ENCODE data around the gene HINFP.
"Not testable (repeated sequence)": the region's sequence is repeated elsewhere in the genome, so short reads cannot be mapped to it uniquely, and the experiment has no call there.

Gene HINFP

GRCh38 chr11:119153049-119153818 is 31.9 kb downstream of the HINFP start:
- no peak for DNase-seq (ENCODE audit: insufficient read length, low spot score)
- no peak for FAIRE-seq

GRCh38 chr11:119154178-119154577 is 32.8 kb downstream of the HINFP start:
- FAIRE-seq = no peak

GRCh38 chr11:119155733-119156492 is 34.5 kb downstream of the HINFP start:
- FAIRE-seq (no peak), DNase-seq (ENCODE audit: insufficient read length, low spot score) (no peak)

More at GRCh38 chr11:119154178-119154577, 32.8 kb downstream of the HINFP start:
- no peak for DNase-seq (ENCODE audit: insufficient read length, low spot score)

- DNase-seq (ENCODE audit: insufficient read length, low spot score) (no peak), FAIRE-seq (no peak)
These were observed 35.1 kb downstream of the HINFP start for GRCh38 chr11:119156496-119156895.

GRCh38 chr11:119157063-119157462 is 35.7 kb downstream of the HINFP start:
- DNase-seq (ENCODE audit: insufficient read length, low spot score) = no peak
- FAIRE-seq = no peak

- FAIRE-seq (no peak), DNase-seq (ENCODE audit: insufficient read length, low spot score) (no peak)
These were observed 37.1 kb downstream of the HINFP start for GRCh38 chr11:119158467-119158866.

- FAIRE-seq (no peak), DNase-seq (ENCODE audit: insufficient read length, low spot score) (no peak)
These were observed 38.8 kb downstream of the HINFP start for GRCh38 chr11:119160151-119160550.

GRCh38 chr11:119161871-119162270 is 40.5 kb downstream of the HINFP start:
- no peak for FAIRE-seq
- DNase-seq (ENCODE audit: insufficient read length, low spot score) = no peak

GRCh38 chr11:119166368-119167076 is 45.1 kb downstream of the HINFP start:
- no peak for FAIRE-seq
- no peak for DNase-seq (ENCODE audit: insufficient read length, low spot score)

GRCh38 chr11:119167077-119167458 is 45.7 kb downstream of the HINFP start:
- not testable (repeated sequence) for DNase-seq (ENCODE audit: insufficient read length, low spot score); FAIRE-seq

- FAIRE-seq = no peak
- DNase-seq (ENCODE audit: insufficient read length, low spot score) = no peak
These were observed 46.6 kb downstream of the HINFP start for GRCh38 chr11:119167933-119168332.

- FAIRE-seq (peak; percentile 92), DNase-seq (ENCODE audit: insufficient read length, low spot score) (peak; percentile 97)
These were observed 47.3 kb downstream of the HINFP start, which contains the start of gene NLRX1 for GRCh38 chr11:119168471-119169281. Gene NLRX1, plus strand, starts transcription at chr11:119168725. Its CDS starts 2,679 bp downstream, at chr11:119171404.

- peak; percentile 53 for DNase-seq (ENCODE audit: insufficient read length, low spot score)
These were observed 47.9 kb downstream of the HINFP start for GRCh38 chr11:119169282-119169719.

GRCh38 chr11:119172513-119172912 is 51.1 kb downstream of the HINFP start:
- FAIRE-seq (no peak), DNase-seq (ENCODE audit: insufficient read length, low spot score) (no peak)

More at GRCh38 chr11:119169282-119169719, 47.9 kb downstream of the HINFP start:
- FAIRE-seq = no peak

GRCh38 chr11:119173453-119173852 is 52.1 kb downstream of the HINFP start:
- DNase-seq (ENCODE audit: insufficient read length, low spot score) (no peak), FAIRE-seq (no peak)

GRCh38 chr11:119175493-119176077 is 54.2 kb downstream of the HINFP start:
- DNase-seq (ENCODE audit: insufficient read length, low spot score) = no peak
- no peak for FAIRE-seq

- FAIRE-seq (no peak), DNase-seq (ENCODE audit: insufficient read length, low spot score) (no peak)
These were observed 56.8 kb downstream of the HINFP start for GRCh38 chr11:119178166-119178680.

- no peak for DNase-seq (ENCODE audit: insufficient read length, low spot score)
- no peak for FAIRE-seq
These were observed 58.0 kb downstream of the HINFP start for GRCh38 chr11:119179342-119179741.

GRCh38 chr11:119179983-119180382 is 58.6 kb downstream of the HINFP start:
- FAIRE-seq (no peak), DNase-seq (ENCODE audit: insufficient read length, low spot score) (no peak)

All from GM19239 (cell line).